K562 (cell line): ENCODE measurements around the gene CNBD2. TPM values are rescaled to one million over a fixed set of nuclear protein-coding genes. Genes with fewer than 3 reads are reported as not detected.

Experiments
- BCLAF1 ChIP-seq, 2 experiments: fragments of 450-650 bp in 1 of 2; IDR thresholded peaks; 2 replicates each; pipeline ENCODE4 v1.6.1; 2011 to 2017; ENCODE audit warnings: low read depth in 2 of 2, antibody characterized with exemption in 1 of 2, borderline replicate concordance in 1 of 2, low read length in 1 of 2, mild to moderate bottlenecking in 1 of 2, mixed read lengths in 1 of 2; ENCODE audit not compliant: control insufficient read depth in 1 of 2
- E2F3 ChIP-seq: fragments of 250-450 bp; sonication (Bioruptor Pico); IDR thresholded peaks from 2 replicates; pipeline ENCODE4 v1.4.0; 2020; ENCODE audit warnings: mild to moderate bottlenecking
- GTF2F1 ChIP-seq: IDR thresholded peaks from 2 replicates; pipeline ENCODE4 v1.6.1; 2011; ENCODE audit warnings: low read depth, low read length, improper control_type of control experiment
- HMGN3 ChIP-seq: IDR thresholded peaks from 2 replicates; pipeline ENCODE4 v1.6.1; 2011; ENCODE audit warnings: borderline replicate concordance, low read depth, mild to moderate bottlenecking, mixed read lengths, low read length; ENCODE audit not compliant: insufficient read length; ENCODE audit errors: extremely low read depth
- HNRNPL ChIP-seq: fragments of 200-400 bp; formaldehyde crosslinking; IDR thresholded peaks from 2 replicates; pipeline ENCODE4 v1.6.1; 2017; ENCODE audit warnings: low read depth, mild to moderate bottlenecking, low read length
- LEF1 ChIP-seq: fragments of 450-650 bp; IDR thresholded peaks from 2 replicates; pipeline ENCODE4 v1.6.1; 2016; ENCODE audit warnings: mild to moderate bottlenecking
- POLR2A ChIP-seq: fragments of 450-650 bp; conservative IDR thresholded peaks from 2 replicates; pipeline ENCODE4 v1.6.1; 2016
- POLR2H ChIP-seq: IDR thresholded peaks from 2 replicates; pipeline ENCODE4 v1.6.1; 2016; ENCODE audit warnings: missing genetic modification characterization, low read depth, mild to moderate bottlenecking, control low read depth, missing compliant biosample characterization, moderate library complexity
- REST ChIP-seq, 2 experiments: fragments of 450-650 bp; formaldehyde crosslinking in 1 of 2; IDR thresholded peaks; 2 replicates each; pipeline versions ENCODE4 v1.4.0 to v1.6.1; 2014 to 2020; ENCODE audit warnings: mild to moderate bottlenecking in 2 of 2, borderline replicate concordance in 1 of 2, low read depth in 1 of 2
- TAF1 ChIP-seq: IDR thresholded peaks from 2 replicates; pipeline ENCODE4 v1.6.1; 2011; ENCODE audit warnings: mild to moderate bottlenecking, low read length, moderate library complexity; ENCODE audit not compliant: insufficient read depth, control insufficient read depth, severe bottlenecking; ENCODE audit errors: extremely low read depth
- ZEB2 ChIP-seq: fragments of 450-650 bp; IDR thresholded peaks from 2 replicates; pipeline ENCODE4 v1.6.1; 2016
- ZKSCAN1 ChIP-seq: fragments of 150-350 bp; IDR thresholded peaks from 2 replicates; pipeline ENCODE4 v1.6.1; 2016; ENCODE audit warnings: low read depth, low read length
- ZNF134 ChIP-seq: fragments of 250-450 bp; sonication (Bioruptor Pico); conservative IDR thresholded peaks from 2 replicates; pipeline ENCODE4 v1.4.0; 2020
- ZNF184 ChIP-seq: sonication (generic); formaldehyde crosslinking; IDR thresholded peaks from 2 replicates; pipeline ENCODE4 v1.5.0; 2020; ENCODE audit warnings: missing genetic modification reagents
- ZNF253 ChIP-seq: fragments of 250-450 bp; sonication (Bioruptor Pico); conservative IDR thresholded peaks from 2 replicates; pipeline ENCODE4 v1.6.1; 2021; ENCODE audit warnings: mild to moderate bottlenecking
- ZNF436 ChIP-seq: fragments of 250-450, 450-650 bp; sonication (Bioruptor Pico); formaldehyde crosslinking; IDR thresholded peaks from 2 replicates; pipeline ENCODE4 v1.7.0; 2020; ENCODE audit warnings: mild to moderate bottlenecking
- polyA plus RNA-seq, 8 experiments: library from polyadenylated mRNA; depleted of rRNA in 4 of 8; stranded (reverse) in 5 of 8; unstranded in 3 of 8; fragments of >200 nt; fragmentation: Nextera tagmentation in 2 of 8; fragmentation: Illumina TruSeq in 1 of 8; extraction: Ambion mirVana in 2 of 8; extraction: Trizol in 1 of 8; gene quantifications; 2 replicates each; pipeline versions ENCODE4 v1.2.1 to v1.2.3, GENCODE V29; 2011 to 2014; ENCODE audit warnings: inconsistent platforms in 1 of 8, missing spikeins in 1 of 8
- total RNA-seq, 7 experiments: library from RNA; depleted of rRNA in 6 of 7; stranded (reverse); fragments of >200 nt in 6 of 7; fragmentation: Illumina TruSeq in 2 of 7; extraction: Trizol in 2 of 7; gene quantifications; 2 replicates each; pipeline versions ENCODE4 v1.2.1 to v1.2.3, GENCODE V29; 2011 to 2021; ENCODE audit warnings: low replicate concordance in 1 of 7

Gene CNBD2
- total and polyA plus RNA-seq, 9 of the 15 experiments (the other 6 are each of a cell fraction or from before 2014, with no cell fraction given) = 3.2 to 17.5 (median 5.3) TPM

- peak in 1 of 2 experiments; percentile 96; a peak in 2 of 4 replicates for TF ChIP-seq BCLAF1 (IDR thresholded peaks at IDR 0.05; ENCODE audit: borderline replicate concordance in 1 of 2, control insufficient read depth in 1 of 2, low read depth in 2 of 2, low read length in 1 of 2)
- 0 out of 2 replicates have a peak, but pooled peaks have one; percentile 54 for TF ChIP-seq E2F3 (CRISPR knock-in tag)
- peak; percentile 97 for TF ChIP-seq ZEB2
- TF ChIP-seq ZNF134 = no peak
- peak; percentile 68; the same call in 1 of the 2 replicates for TF ChIP-seq GTF2F1
- no peak for TF ChIP-seq ZNF184 (CRISPR knock-in tag)
- TF ChIP-seq LEF1 = peak; percentile 51; the same call in 1 of the 2 replicates
- TF ChIP-seq REST (IDR thresholded peaks at IDR 0.05; ENCODE audit: borderline replicate concordance) = peak; percentile 47; the same call in 1 of the 2 replicates
- 0 out of 2 replicates have a peak, but pooled peaks have one; percentile 43 for TF ChIP-seq REST (CRISPR knock-in tag; IDR thresholded peaks at IDR 0.05; ENCODE audit: low read depth)
- TF ChIP-seq TAF1 = peak; percentile 89
- TF ChIP-seq POLR2H (tag) = peak; percentile 82
- peak; percentile 93 for TF ChIP-seq POLR2A
- peak; percentile 69; the same call in 1 of the 2 replicates for TF ChIP-seq ZKSCAN1
- TF ChIP-seq HNRNPL = peak; percentile 34; the same call in 1 of the 2 replicates
- TF ChIP-seq ZNF436 = no peak
- TF ChIP-seq HMGN3 = peak; percentile 40
- TF ChIP-seq ZNF253 = no peak
Measured at GRCh38 chr20:35954200-35954906, 14.0 kb upstream of the CNBD2 start, which contains the start of gene SCAND1 (continued).
